H1 (cell line): Measurements from ENCODE around the gene PGGHG. TPM values are rescaled to one million over a fixed set of nuclear protein-coding genes. Genes with fewer than 3 reads are reported as not detected.

Source experiments
- CTCF ChIA-PET: fragments of 300-600 bp; sonication (Branson Sonifier 250); formaldehyde crosslinking; loops from one replicate; lab custom pipeline; 2021; ENCODE audit not compliant: partially characterized antibody; lab: Charles Lee
- POLR2A ChIA-PET: fragments of 300-600 bp; sonication (Branson Sonifier 250); formaldehyde crosslinking; loops from one replicate; lab custom pipeline; 2021; ENCODE audit warnings: inconsistent platforms; ENCODE audit not compliant: partially characterized antibody; lab: Charles Lee
- DNase-seq, 2 experiments: peaks; one replicate each; pipeline versions ENCODE4 v3.0.0 to v3.0.0-alpha.2; 2010 to 2022; ENCODE audit warnings: low spot score in 2 of 2, low read depth in 1 of 2, mixed read lengths in 1 of 2
- FAIRE-seq: peaks from 2 replicates; lab custom pipeline; 2011; peaks lifted over from hg19 to GRCh38; lab: Jason Lieb, UNC
- H2AFZ ChIP-seq: 2 replicates; pipeline ENCODE4 v1.8.1; 2012; ENCODE audit warnings: low read length, inconsistent platforms
- H2AK5ac ChIP-seq: 2 replicates; pipeline ENCODE4 v1.6.1; 2013; ENCODE audit warnings: low read depth, low read length
- H2BK120ac ChIP-seq: replicated peaks from 2 replicates; pipeline ENCODE3; 2013; ENCODE audit warnings: low read depth, low read length, inconsistent platforms
- H2BK12ac ChIP-seq: 2 replicates; pipeline ENCODE4 v1.6.1; 2013; ENCODE audit warnings: low read depth, low read length
- H2BK15ac ChIP-seq: 2 replicates; pipeline ENCODE4 v1.6.1; 2013; ENCODE audit warnings: low read length
- H2BK20ac ChIP-seq: 2 replicates; pipeline ENCODE4 v1.6.1; 2013; ENCODE audit warnings: low read length
- H2BK5ac ChIP-seq: 2 replicates; pipeline ENCODE4 v1.6.1; 2013; ENCODE audit warnings: low read depth, low read length
- H3K14ac ChIP-seq: 2 replicates; pipeline ENCODE4 v1.6.1; 2013; ENCODE audit warnings: inconsistent platforms; ENCODE audit not compliant: insufficient read length
- H3K18ac ChIP-seq: 2 replicates; pipeline ENCODE4 v1.6.1; 2013; ENCODE audit warnings: low read length; ENCODE audit errors: extremely low read depth
- H3K23ac ChIP-seq: 2 replicates; pipeline ENCODE4 v1.6.1; 2013; ENCODE audit warnings: inconsistent platforms; ENCODE audit not compliant: insufficient read length
- H3K23me2 ChIP-seq: 2 replicates; pipeline ENCODE4 v1.6.1; 2013; ENCODE audit warnings: low read depth, low read length
- H3K27ac ChIP-seq: 2 replicates; pipeline ENCODE4 v1.6.1; 2011; ENCODE audit warnings: low read depth, low read length, inconsistent platforms
- H3K27me3 ChIP-seq, 4 experiments: replicated peaks in 1 of 4; 1 replicate in 1 of 4; 2 replicates in 3 of 4; pipeline versions ENCODE4 v1.6.1 to v1.8.1; 2011 to 2013; ENCODE audit warnings: low read length in 3 of 4, mild to moderate bottlenecking in 3 of 4, inconsistent platforms in 2 of 4, mixed read lengths in 2 of 4, moderate library complexity in 1 of 4; ENCODE audit not compliant: control insufficient read depth in 3 of 4, insufficient read depth in 3 of 4; ENCODE audit errors: extremely low read depth in 1 of 4
- H3K36me3 ChIP-seq, 4 experiments: 2 replicates each; pipeline versions ENCODE4 v1.6.1 to v1.8.1; 2011 to 2013; ENCODE audit warnings: mild to moderate bottlenecking in 4 of 4, low read length in 3 of 4, moderate library complexity in 2 of 4, control low read depth in 1 of 4, inconsistent platforms in 1 of 4; ENCODE audit not compliant: insufficient read depth in 4 of 4, control insufficient read depth in 2 of 4
- H3K4ac ChIP-seq: replicated peaks from 2 replicates; pipeline ENCODE3; 2013; ENCODE audit warnings: low read length, low read depth, mixed read lengths, inconsistent platforms; ENCODE audit not compliant: insufficient read length
- H3K4me1 ChIP-seq, 4 experiments: replicated peaks in 1 of 4; 1 replicate in 1 of 4; 2 replicates in 3 of 4; pipeline versions ENCODE4 v1.6.1 to v1.8.1; 2011 to 2013; ENCODE audit warnings: low read length in 3 of 4, inconsistent platforms in 2 of 4, mixed read lengths in 1 of 4; ENCODE audit not compliant: insufficient read depth in 4 of 4, control insufficient read depth in 3 of 4
- H3K4me2 ChIP-seq, 2 experiments: 2 replicates each; pipeline versions ENCODE4 v1.6.1 to v1.8.1; 2011 to 2013; ENCODE audit warnings: low read depth in 2 of 2, low read length in 2 of 2, control low read depth in 1 of 2, inconsistent platforms in 1 of 2, mild to moderate bottlenecking in 1 of 2; ENCODE audit not compliant: insufficient read depth in 1 of 2
- H3K4me3 ChIP-seq, 4 experiments: fragments of 200-600, 300-600 bp in 1 of 4; sonication (generic), shearing (Covaris generic), sonication (Bioruptor Twin) in 1 of 4; 2 replicates each; pipeline versions ENCODE4 v1.5.1 to v1.8.1; 2011 to 2016; ENCODE audit warnings: low read length in 4 of 4, low read depth in 3 of 4, control low read depth in 2 of 4, inconsistent platforms in 2 of 4, mild to moderate bottlenecking in 2 of 4, mixed read lengths in 1 of 4, moderate library complexity in 1 of 4; ENCODE audit not compliant: insufficient read depth in 2 of 4; ENCODE audit errors: extremely low read depth in 1 of 4
- H3K56ac ChIP-seq: replicated peaks from 2 replicates; pipeline ENCODE3; 2013; ENCODE audit warnings: low read depth, mild to moderate bottlenecking, mixed read lengths, low read length, inconsistent platforms; ENCODE audit not compliant: insufficient read length
- H3K79me1 ChIP-seq: 2 replicates; pipeline ENCODE4 v1.6.1; 2013; ENCODE audit warnings: low read depth, low read length, control low read depth
- H3K79me2 ChIP-seq, 2 experiments: 2 replicates each; pipeline versions ENCODE4 v1.6.1 to v1.8.1; 2012 to 2013; ENCODE audit warnings: low read length in 2 of 2, mild to moderate bottlenecking in 2 of 2, inconsistent platforms in 1 of 2; ENCODE audit not compliant: insufficient read depth in 2 of 2, control insufficient read depth in 1 of 2
- H3K9ac ChIP-seq, 4 experiments: replicated peaks in 1 of 4; 1 replicate in 1 of 4; 2 replicates in 3 of 4; pipeline versions ENCODE4 v1.6.1 to v1.8.1; 2011 to 2013; ENCODE audit warnings: low read depth in 3 of 4, low read length in 3 of 4, control low read depth in 2 of 4, mild to moderate bottlenecking in 2 of 4, moderate library complexity in 2 of 4, inconsistent platforms in 1 of 4; ENCODE audit errors: extremely low read depth in 1 of 4
- H3K9me3 ChIP-seq, 2 experiments: 2 replicates each; pipeline versions ENCODE4 v1.6.1 to v1.8.1; 2012 to 2013; ENCODE audit warnings: mild to moderate bottlenecking in 2 of 2, moderate library complexity in 2 of 2, control low read depth in 1 of 2, inconsistent platforms in 1 of 2, low read depth in 1 of 2, low read length in 1 of 2, mixed read lengths in 1 of 2; ENCODE audit not compliant: insufficient read depth in 2 of 2
- H4K20me1 ChIP-seq, 2 experiments: replicated peaks in 1 of 2; 2 replicates each; pipeline versions ENCODE3 to v1.8.1; 2011 to 2013; ENCODE audit warnings: inconsistent platforms in 2 of 2, low read length in 2 of 2, mild to moderate bottlenecking in 1 of 2; ENCODE audit not compliant: insufficient read depth in 2 of 2, control insufficient read depth in 1 of 2
- H4K5ac ChIP-seq: 2 replicates; pipeline ENCODE4 v1.6.1; 2013; ENCODE audit warnings: low read length, low read depth, mixed read lengths, inconsistent platforms; ENCODE audit not compliant: insufficient read length
- H4K8ac ChIP-seq: 2 replicates; pipeline ENCODE4 v1.8.0; 2013; ENCODE audit warnings: mild to moderate bottlenecking, moderate library complexity, low read length, inconsistent platforms; ENCODE audit not compliant: insufficient read depth; ENCODE audit errors: extremely low read depth
- H4K91ac ChIP-seq: replicated peaks from 2 replicates; pipeline ENCODE3; 2013; ENCODE audit warnings: low read length, mixed read lengths, inconsistent platforms; ENCODE audit not compliant: insufficient read length
- CEBPB ChIP-seq: IDR thresholded peaks from 2 replicates; pipeline ENCODE4 v1.6.1; 2012; ENCODE audit warnings: low read depth, low read length
- KDM5A ChIP-seq: fragments of 200-600 bp; IDR thresholded peaks from 2 replicates; pipeline ENCODE4 v1.7.1; 2012; ENCODE audit warnings: mild to moderate bottlenecking, low read length, inconsistent platforms, mixed read lengths
- POLR2AphosphoS5 ChIP-seq: IDR thresholded peaks from 2 replicates; pipeline ENCODE4 v1.6.1; 2011; ENCODE audit warnings: low read depth, low read length
- WGBS, 2 experiments: shearing (Covaris generic) in 1 of 2; methylation state at CpG; one replicate each; pipeline versions ENCODE4 v1.1.6 to v1.1.7; 2013 to 2015; ENCODE audit warnings: low lambda C conversion rate in 2 of 2, mixed read lengths in 2 of 2, inconsistent platforms in 1 of 2, low coverage in 1 of 2, missing lambda C conversion rate in 1 of 2; ENCODE audit not compliant: insufficient replicate concordance in 2 of 2, insufficient coverage in 1 of 2, insufficient read length in 1 of 2; ENCODE audit errors: extremely low coverage in 1 of 2, missing lambda C conversion rate in 1 of 2; 5-methylcytosine and 5-hydroxymethylcytosine counted together
- polyA plus RNA-seq, 7 experiments: library from polyadenylated mRNA; depleted of rRNA in 3 of 7; stranded (reverse) in 5 of 7; unstranded in 2 of 7; fragments of >200 nt in 5 of 7; fragments of 200-250 nt in 2 of 7; gene quantifications; 1 replicate in 5 of 7; 2 replicates in 1 of 7; 4 replicates in 1 of 7; pipeline versions ENCODE4 v1.2.1 to v1.2.3, GENCODE V29; 2011 to 2013; ENCODE audit warnings: missing spikeins in 2 of 7, mixed read lengths in 2 of 7
- total RNA-seq: library from RNA; stranded (reverse); fragmentation: NEBNext Ultra II Directional; extraction: Animal tissue kit (Norgen Biotek cat#: 25700); gene quantifications from 2 replicates; pipeline ENCODE4 v1.2.1, GENCODE V29; 2021
- TF ChIP-seq, protein P1 (sequence below): IDR thresholded peaks from 2 replicates; pipeline ENCODE4 v1.6.1; 2011; ENCODE audit warnings: low read length, improper control_type of control experiment

The PGGHG gene
- total and polyA plus RNA-seq, 2 of the 8 experiments (the other 6 are each of a cell fraction or from before 2014, with no cell fraction given) = 34.8 to 60.7 TPM

DNA sequence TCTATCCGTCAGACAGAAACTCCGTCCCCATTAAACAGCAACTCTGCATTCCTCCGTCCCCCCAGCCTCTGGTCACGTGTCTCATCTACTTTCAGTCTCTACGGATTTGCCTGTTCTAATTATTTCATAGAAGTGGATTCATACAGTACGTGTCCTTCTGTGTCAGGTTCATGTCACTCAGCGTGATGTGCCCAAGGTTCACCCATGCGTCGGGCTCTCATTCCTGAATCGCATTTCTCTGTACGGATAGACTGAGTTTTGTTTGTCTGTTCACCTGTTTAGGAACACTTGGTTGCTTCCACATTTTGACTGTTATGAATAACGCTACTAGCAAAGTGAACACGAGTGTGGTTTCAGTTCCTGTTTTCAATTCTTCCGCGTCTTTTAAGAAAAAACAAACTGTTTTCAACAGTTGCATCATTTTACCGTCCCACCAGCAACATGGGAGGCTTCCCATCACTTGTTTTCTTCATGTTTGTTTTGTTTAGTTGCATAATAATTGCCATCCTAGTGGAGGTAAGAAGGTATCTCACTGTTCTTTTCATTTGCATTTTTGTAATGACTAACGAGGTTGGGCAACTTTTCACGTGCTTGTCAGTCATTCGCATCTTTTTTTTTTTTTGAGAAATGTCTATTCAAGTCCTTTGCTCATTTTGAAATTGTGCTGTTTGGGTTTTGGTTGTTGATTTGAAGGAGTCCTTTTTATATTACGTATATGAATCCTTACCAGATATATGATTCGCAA is 19.6 kb upstream of the PGGHG start:
- H2BK12ac ChIP-seq = peak overlapping the region; percentile 69; the same call in 1 of the 2 replicates
- H3K9me3 ChIP-seq = peaks cover 5 to 9% of the 10 kb centered on the region in 2 experiments; a peak in 3 of 4 replicates
- DNase-seq (no peak), FAIRE-seq (peak; percentile 66)
- CTCF ChIA-PET = interaction anchor here (1.0 to 2.3 kb wide), 3 partner anchors 9 to 37 kb away, joined by 3 to 8 read pairs (median 3); partner anchors contain the start of gene NLRP6
- H3K4me1 ChIP-seq = peaks cover 4 to 20% (median 13%) of the 10 kb centered on the region in 4 experiments
- H3K4ac ChIP-seq = no peak overlapping the region
- no peak overlapping the region; the same call in 1 of the 2 replicates for H3K27ac ChIP-seq
- no peak overlapping the region; the same call in 1 of the 2 replicates for H2AK5ac ChIP-seq
- H4K91ac ChIP-seq = peak overlapping the region; percentile 8
- no peak overlapping the region for H3K23ac ChIP-seq
- H3K23me2 ChIP-seq = no peaks in the 10 kb centered on the region
- H2BK5ac ChIP-seq = peak overlapping the region; percentile 50; the same call in 1 of the 2 replicates
- no peak overlapping the region for H4K8ac ChIP-seq
- no peaks in the 10 kb centered on the region for H3K27me3 ChIP-seq
- no peak overlapping the region for H2BK120ac ChIP-seq
- peak overlapping the region in 1 of 4 experiments; percentile 1; a peak in 1 of 8 replicates for H3K4me3 ChIP-seq
- POLR2A ChIA-PET = interaction anchor here (1.2 to 2.1 kb wide), 6 partner anchors 11 to 48 kb away, joined by 3 to 11 read pairs (median 5); partner anchors contain the start of gene IFITM2
- peak overlapping the region; percentile 37; the same call in 1 of the 2 replicates for H2BK20ac ChIP-seq
- no peaks in the 10 kb centered on the region for H4K20me1 ChIP-seq
- H3K18ac ChIP-seq = peak overlapping the region; percentile 20; the same call in 1 of the 2 replicates
- no peaks in the 10 kb centered on the region for H3K79me1 ChIP-seq
- WGBS, 2 experiments = 68% methylated on average over 21 of the region's 21 CpGs; no CpG with 5 or more reads in 1 of the 2 experiments
- H3K9ac ChIP-seq = no peak overlapping the region
- no peaks in the 10 kb centered on the region for H3K79me2 ChIP-seq
- H3K56ac ChIP-seq = no peak overlapping the region
- H3K4me2 ChIP-seq = peak overlapping the region; percentile 18 to 22; a peak in 3 of 4 replicates
- H4K5ac ChIP-seq = no peak overlapping the region
- H2AFZ ChIP-seq = no peak overlapping the region
- H3K14ac ChIP-seq = no peak overlapping the region
- no peaks in the 10 kb centered on the region for H3K36me3 ChIP-seq
- no peak for TF ChIP-seq KDM5A
- no peak for TF ChIP-seq POLR2AphosphoS5
- TF ChIP-seq, protein P1, sequence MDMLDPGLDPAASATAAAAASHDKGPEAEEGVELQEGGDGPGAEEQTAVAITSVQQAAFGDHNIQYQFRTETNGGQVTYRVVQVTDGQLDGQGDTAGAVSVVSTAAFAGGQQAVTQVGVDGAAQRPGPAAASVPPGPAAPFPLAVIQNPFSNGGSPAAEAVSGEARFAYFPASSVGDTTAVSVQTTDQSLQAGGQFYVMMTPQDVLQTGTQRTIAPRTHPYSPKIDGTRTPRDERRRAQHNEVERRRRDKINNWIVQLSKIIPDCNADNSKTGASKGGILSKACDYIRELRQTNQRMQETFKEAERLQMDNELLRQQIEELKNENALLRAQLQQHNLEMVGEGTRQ = peak; percentile 25; the same call in 1 of the 2 replicates
- TF ChIP-seq CEBPB = peak; percentile 85
- H2BK15ac ChIP-seq = no peak overlapping the region
